Fibroblast of lung (primary cell): Measurements from ENCODE around the gene FSHB. TPM values are rescaled to one million over a fixed set of nuclear protein-coding genes. Genes with fewer than 3 reads are reported as not detected.

Experiments
- DNase-seq, 2 donors: peaks; one replicate each; pipeline versions ENCODE4 v3.0.0 to v3.0.0-alpha.2; 2010; ENCODE audit warnings: low read depth in 2 of 2
- H2AFZ ChIP-seq: 2 replicates; pipeline ENCODE4 v1.5.1; 2012; ENCODE audit warnings: low read length, control low read depth, inconsistent platforms
- H3K27ac ChIP-seq: 2 replicates; pipeline ENCODE4 v1.5.1; 2011; ENCODE audit warnings: low read length, control low read depth; ENCODE audit not compliant: insufficient read depth
- H3K27me3 ChIP-seq: 2 replicates; pipeline ENCODE4 v1.5.1; 2011; ENCODE audit warnings: mild to moderate bottlenecking, low read length; ENCODE audit not compliant: control insufficient read depth, insufficient read depth
- H3K36me3 ChIP-seq: 2 replicates; pipeline ENCODE4 v1.5.1; 2011; ENCODE audit warnings: low read length; ENCODE audit not compliant: control insufficient read depth, insufficient read depth
- H3K4me1 ChIP-seq: 2 replicates; pipeline ENCODE4 v1.5.1; 2011; ENCODE audit warnings: low read length; ENCODE audit not compliant: control insufficient read depth, insufficient read depth; ENCODE audit errors: extremely low read depth
- H3K4me2 ChIP-seq: 2 replicates; pipeline ENCODE4 v1.5.1; 2011; ENCODE audit warnings: low read length, control low read depth; ENCODE audit not compliant: insufficient read depth; ENCODE audit errors: extremely low read depth
- H3K4me3 ChIP-seq, 4 experiments: fragments of 200-600 bp in 1 of 4; sonication (generic) in 1 of 4; replicated peaks in 1 of 4; 2 replicates each; pipeline ENCODE4 v1.5.1; 2011 to 2016; ENCODE audit warnings: low read length in 4 of 4, low read depth in 3 of 4, mild to moderate bottlenecking in 3 of 4, control low read depth in 2 of 4, inconsistent platforms in 1 of 4, mixed read lengths in 1 of 4; ENCODE audit not compliant: insufficient read depth in 1 of 4; ENCODE audit errors: control extremely low read depth in 1 of 4
- H3K79me2 ChIP-seq: 2 replicates; pipeline ENCODE4 v1.5.1; 2012; ENCODE audit warnings: mild to moderate bottlenecking, low read length, inconsistent platforms; ENCODE audit not compliant: control insufficient read depth, insufficient read depth
- H3K9ac ChIP-seq: 2 replicates; pipeline ENCODE4 v1.5.1; 2011; ENCODE audit warnings: mild to moderate bottlenecking, low read length, control low read depth; ENCODE audit not compliant: insufficient read depth
- H3K9me3 ChIP-seq: 2 replicates; pipeline ENCODE4 v1.5.1; 2012; ENCODE audit warnings: low read depth, low read length; ENCODE audit not compliant: control insufficient read depth, insufficient read depth
- H4K20me1 ChIP-seq: 2 replicates; pipeline ENCODE4 v1.5.1; 2011; ENCODE audit warnings: low read length; ENCODE audit not compliant: control insufficient read depth, insufficient read depth; ENCODE audit errors: extremely low read depth
- EZH2 ChIP-seq: IDR thresholded peaks from 2 replicates; pipeline ENCODE4 v1.5.1; 2012; ENCODE audit warnings: low read length, control low read depth, mild to moderate bottlenecking; ENCODE audit errors: missing control alignments
- polyA plus RNA-seq, 2 donors: library from polyadenylated mRNA; depleted of rRNA in 1 of 2; stranded (reverse) in 1 of 2; unstranded in 1 of 2; fragments of >200 nt; gene quantifications; 2 replicates each; pipeline ENCODE4 v1.2.1, GENCODE V29; 2011 to 2012; ENCODE audit warnings: missing spikeins in 1 of 2
- total RNA-seq: library from RNA; depleted of rRNA; stranded (reverse); fragments of >200 nt; gene quantifications from 2 replicates; pipeline ENCODE4 v1.2.1, GENCODE V29; 2014
- TF ChIP-seq, protein P1 (sequence below), 2 donors: IDR thresholded peaks in 1 of 2; conservative IDR thresholded peaks in 1 of 2; 1 replicate in 1 of 2; 2 replicates in 1 of 2; pipeline ENCODE4 v1.5.1; 2011 to 2012; ENCODE audit warnings: low read length in 2 of 2, control low read depth in 1 of 2, inconsistent platforms in 1 of 2, low read depth in 1 of 2, mild to moderate bottlenecking in 1 of 2

Gene FSHB
- total and polyA plus RNA-seq, 2 donors (not counting 1 experiment from before 2014, with no cell fraction given): not detected

DNA sequence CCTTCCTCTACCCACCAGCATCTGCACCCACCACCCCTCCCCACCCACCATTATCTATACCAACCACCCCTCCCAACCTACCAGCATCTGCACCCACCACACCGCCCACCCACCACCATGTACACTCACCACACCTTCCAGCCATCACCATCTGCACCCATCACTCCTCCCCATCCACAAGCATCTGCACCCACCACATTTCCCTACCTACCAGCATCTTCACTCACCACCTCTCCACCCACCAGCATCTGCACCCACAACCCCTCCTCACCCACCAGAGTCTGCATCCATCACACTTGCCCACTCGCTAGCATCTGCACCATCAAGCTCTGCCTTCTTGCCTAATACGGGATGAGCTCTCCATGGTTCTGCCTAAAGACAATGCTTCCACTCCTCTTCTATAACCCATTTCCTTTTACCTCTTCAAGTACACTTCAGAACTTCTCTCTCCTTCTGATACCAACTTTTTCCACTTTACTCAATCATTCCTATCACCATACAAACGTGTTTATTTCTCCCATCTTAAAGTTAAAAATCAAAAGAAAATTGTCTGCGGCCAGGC is 2.4 kb upstream of the FSHB start:
- H3K4me3 ChIP-seq: no peak overlapping the region
- H3K4me2 ChIP-seq: no peak overlapping the region
- no peaks in the 10 kb centered on the region for H3K79me2 ChIP-seq
- no peaks in the 10 kb centered on the region for H3K27me3 ChIP-seq
- no peaks in the 10 kb centered on the region for H3K4me1 ChIP-seq
- no peaks in the 10 kb centered on the region for H3K9me3 ChIP-seq
- H3K9ac ChIP-seq: no peak overlapping the region
- H3K27ac ChIP-seq: no peak overlapping the region
- no peaks in the 10 kb centered on the region for H4K20me1 ChIP-seq
- no peak overlapping the region for H2AFZ ChIP-seq
- no peaks in the 10 kb centered on the region for H3K36me3 ChIP-seq
- DNase-seq: no peak
- TF ChIP-seq EZH2: no peak
- TF ChIP-seq, protein P1, sequence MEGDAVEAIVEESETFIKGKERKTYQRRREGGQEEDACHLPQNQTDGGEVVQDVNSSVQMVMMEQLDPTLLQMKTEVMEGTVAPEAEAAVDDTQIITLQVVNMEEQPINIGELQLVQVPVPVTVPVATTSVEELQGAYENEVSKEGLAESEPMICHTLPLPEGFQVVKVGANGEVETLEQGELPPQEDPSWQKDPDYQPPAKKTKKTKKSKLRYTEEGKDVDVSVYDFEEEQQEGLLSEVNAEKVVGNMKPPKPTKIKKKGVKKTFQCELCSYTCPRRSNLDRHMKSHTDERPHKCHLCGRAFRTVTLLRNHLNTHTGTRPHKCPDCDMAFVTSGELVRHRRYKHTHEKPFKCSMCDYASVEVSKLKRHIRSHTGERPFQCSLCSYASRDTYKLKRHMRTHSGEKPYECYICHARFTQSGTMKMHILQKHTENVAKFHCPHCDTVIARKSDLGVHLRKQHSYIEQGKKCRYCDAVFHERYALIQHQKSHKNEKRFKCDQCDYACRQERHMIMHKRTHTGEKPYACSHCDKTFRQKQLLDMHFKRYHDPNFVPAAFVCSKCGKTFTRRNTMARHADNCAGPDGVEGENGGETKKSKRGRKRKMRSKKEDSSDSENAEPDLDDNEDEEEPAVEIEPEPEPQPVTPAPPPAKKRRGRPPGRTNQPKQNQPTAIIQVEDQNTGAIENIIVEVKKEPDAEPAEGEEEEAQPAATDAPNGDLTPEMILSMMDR (conservative IDR thresholded peaks at IDR 0.05 in 1 of 2, IDR thresholded peaks at IDR 0.05 in 1 of 2; ENCODE audit: low read depth in 1 of 2, low read length in 2 of 2): no peak

DNA sequence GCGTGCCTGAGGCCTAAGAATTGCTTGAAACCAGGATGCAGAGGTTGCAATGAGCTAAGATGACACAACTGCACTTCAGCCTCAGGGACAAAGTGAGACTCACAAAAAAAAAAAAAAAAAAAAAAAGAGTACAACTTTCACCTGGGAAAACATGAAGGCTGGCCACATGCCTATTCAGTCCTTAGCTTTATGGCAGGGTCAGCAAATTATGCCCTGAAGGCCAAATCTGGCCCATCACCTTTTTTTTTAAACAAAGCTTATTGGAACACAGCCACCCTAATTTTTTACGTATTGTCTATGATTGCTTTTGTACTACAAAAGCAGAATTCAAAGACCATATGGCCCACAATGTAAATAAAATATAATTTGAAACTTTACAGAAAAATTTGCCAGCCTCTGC is 8.2 kb downstream of the FSHB start:
- Histone ChIP-seq H3K4me3 (no peak overlapping the region), H3K9me3 (no peaks in the 10 kb centered on the region), H2AFZ (no peak overlapping the region), H3K36me3 (no peaks in the 10 kb centered on the region), H4K20me1 (no peaks in the 10 kb centered on the region), H3K4me1 (no peaks in the 10 kb centered on the region), H3K9ac (no peak overlapping the region), H3K27ac (no peak overlapping the region), H3K4me2 (no peak overlapping the region), H3K27me3 (no peaks in the 10 kb centered on the region), H3K79me2 (no peaks in the 10 kb centered on the region)
- no peak for DNase-seq
- TF ChIP-seq, protein P1 (conservative IDR thresholded peaks at IDR 0.05 in 1 of 2, IDR thresholded peaks at IDR 0.05 in 1 of 2; ENCODE audit: low read depth in 1 of 2, low read length in 2 of 2): no peak
- no peak for TF ChIP-seq EZH2

DNA sequence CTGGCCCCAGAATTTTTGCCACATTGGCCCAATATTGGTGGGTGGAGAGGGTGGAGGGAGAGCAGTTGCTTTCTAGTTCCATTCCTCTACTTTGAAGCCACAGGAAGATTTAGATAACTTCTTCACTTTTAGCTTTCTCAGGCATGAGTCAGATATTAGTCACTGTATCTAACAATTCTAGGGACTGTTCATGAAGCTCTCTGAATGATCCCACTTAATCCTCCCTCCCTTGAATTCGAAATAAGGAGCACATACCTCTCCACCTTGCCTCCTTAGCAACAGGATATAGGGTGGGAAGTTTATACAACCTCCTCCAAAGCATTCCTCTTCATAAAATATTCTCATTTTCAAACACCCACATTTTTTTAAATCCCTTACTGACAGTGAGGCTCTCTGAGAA is 13.5 kb downstream of the FSHB start:
- no peaks in the 10 kb centered on the region for H3K9me3 ChIP-seq
- no peaks in the 10 kb centered on the region for H3K27me3 ChIP-seq
- no peak for TF ChIP-seq EZH2
- TF ChIP-seq, protein P1 (conservative IDR thresholded peaks at IDR 0.05 in 1 of 2, IDR thresholded peaks at IDR 0.05 in 1 of 2; ENCODE audit: low read depth in 1 of 2, low read length in 2 of 2): no peak
- no peaks in the 10 kb centered on the region for H3K36me3 ChIP-seq
- no peak overlapping the region for H3K27ac ChIP-seq
- no peak overlapping the region for H3K9ac ChIP-seq
- no peaks in the 10 kb centered on the region for H3K79me2 ChIP-seq
- H2AFZ ChIP-seq: no peak overlapping the region
- no peaks in the 10 kb centered on the region for H3K4me1 ChIP-seq
- DNase-seq: peak in 1 of 2 donors; percentile 86
- H4K20me1 ChIP-seq: no peaks in the 10 kb centered on the region
- no peak overlapping the region for H3K4me2 ChIP-seq
- no peak overlapping the region for H3K4me3 ChIP-seq
